ENCODE data around the gene STRAP.

The STRAP gene

GRCh38 chr12:15882118-15882971, at the start of gene STRAP:
STRAP (plus strand) TSS chr12:15882387; CDS start chr12:15882708, 321 bp downstream.
- DNase-seq = peak; percentile 92

GRCh38 chr12:15834575-15834974, 47.6 kb upstream of the STRAP start:
- no peak for DNase-seq

- DNase-seq = no peak
Observed at GRCh38 chr12:15837141-15837790, 44.9 kb upstream of the STRAP start.

- DNase-seq = no peak
Observed at GRCh38 chr12:15839041-15839440, 43.1 kb upstream of the STRAP start.

DNA sequence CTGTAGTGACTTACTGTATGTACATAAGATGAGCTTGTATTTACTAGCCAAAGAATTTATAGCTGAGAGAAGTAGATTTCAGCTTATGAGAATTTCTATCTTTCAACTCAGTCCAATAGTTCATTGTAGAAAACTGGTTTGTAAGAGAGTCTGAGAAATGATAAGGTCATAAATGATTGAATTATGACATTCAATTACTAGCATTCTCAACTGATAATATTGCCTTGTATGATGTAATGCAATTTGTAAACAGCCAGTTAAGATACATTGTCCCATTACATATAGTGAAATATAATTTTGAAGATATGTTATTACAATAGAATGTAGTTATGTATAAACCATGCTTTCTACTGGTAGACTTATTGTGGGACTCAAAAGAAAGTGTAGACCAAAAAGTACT, 42.5 kb upstream of the STRAP start:
- no peak for DNase-seq

DNA sequence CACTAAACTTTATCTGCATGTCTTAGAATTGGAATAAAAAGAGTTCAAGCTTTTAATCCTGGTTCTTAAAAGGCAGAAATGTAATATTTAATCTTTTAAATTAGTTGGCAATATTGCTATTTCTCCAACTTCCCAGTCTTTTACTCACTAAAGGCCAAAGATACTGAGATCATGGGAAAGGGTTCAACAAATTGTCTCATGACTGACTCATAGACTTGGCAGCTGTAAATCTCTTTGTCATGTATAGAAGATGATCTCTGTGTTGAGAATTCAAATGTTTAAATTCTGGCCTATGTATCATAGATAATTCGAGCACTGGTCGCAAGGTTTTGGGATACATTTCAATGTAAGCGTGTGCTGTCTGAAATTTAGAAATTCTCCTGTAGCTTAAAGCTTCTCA, 40.1 kb upstream of the STRAP start:
- DNase-seq = no peak

- DNase-seq = no peak
Observed at GRCh38 chr12:15846887-15847286, 35.3 kb upstream of the STRAP start.

DNA sequence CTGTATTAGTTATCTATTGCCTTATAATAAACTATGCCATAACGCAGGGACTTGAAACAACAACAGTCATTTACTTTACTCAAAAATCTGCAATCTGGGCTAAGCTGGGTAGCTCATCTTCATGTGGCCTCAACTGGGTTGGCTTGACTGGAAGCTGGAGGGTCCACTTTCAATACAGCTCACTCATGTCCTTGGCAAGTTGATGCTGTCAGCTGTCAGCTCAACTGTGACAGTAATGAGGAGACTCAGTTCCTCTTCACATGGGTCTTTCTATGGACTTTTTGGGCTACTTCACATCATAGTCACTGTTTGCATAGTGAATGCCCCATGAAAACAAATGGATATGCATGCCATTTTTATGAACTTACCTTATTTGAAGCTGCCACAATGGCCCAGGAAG, 33.6 kb upstream of the STRAP start:
- no peak for DNase-seq

GRCh38 chr12:15851045-15851620, 31.1 kb upstream of the STRAP start:
- no peak for DNase-seq

DNA sequence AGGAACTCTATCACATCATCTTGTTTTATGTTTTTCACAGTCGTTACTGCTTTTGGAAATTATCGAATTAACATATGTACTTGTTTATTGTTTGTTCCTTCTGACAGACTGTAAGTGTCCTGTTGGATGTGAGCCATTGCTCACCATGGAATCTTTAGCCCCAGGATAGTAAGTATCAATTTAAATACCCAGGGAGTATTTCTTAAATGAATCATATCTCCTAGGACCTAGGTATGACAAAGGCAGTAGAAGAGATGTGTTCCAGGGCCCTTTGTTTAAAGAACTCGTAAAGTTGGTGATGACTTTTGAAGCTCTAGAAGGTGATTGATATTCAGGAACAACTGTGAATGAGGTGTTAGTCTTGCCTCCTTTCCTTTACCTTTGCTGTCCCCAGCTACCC, 30.3 kb upstream of the STRAP start:
- no peak for DNase-seq

- DNase-seq = no peak
Observed at GRCh38 chr12:15852383-15852782, 29.8 kb upstream of the STRAP start.

- no peak for DNase-seq
Observed at GRCh38 chr12:15853877-15854276, 28.3 kb upstream of the STRAP start.

GRCh38 chr12:15854916-15855315, 27.3 kb upstream of the STRAP start:
- no peak for DNase-seq

- no peak for DNase-seq
Observed at GRCh38 chr12:15855646-15856045, 26.5 kb upstream of the STRAP start.

- DNase-seq = peak; percentile 6
Observed at GRCh38 chr12:15856097-15856982, 25.8 kb upstream of the STRAP start.

DNA sequence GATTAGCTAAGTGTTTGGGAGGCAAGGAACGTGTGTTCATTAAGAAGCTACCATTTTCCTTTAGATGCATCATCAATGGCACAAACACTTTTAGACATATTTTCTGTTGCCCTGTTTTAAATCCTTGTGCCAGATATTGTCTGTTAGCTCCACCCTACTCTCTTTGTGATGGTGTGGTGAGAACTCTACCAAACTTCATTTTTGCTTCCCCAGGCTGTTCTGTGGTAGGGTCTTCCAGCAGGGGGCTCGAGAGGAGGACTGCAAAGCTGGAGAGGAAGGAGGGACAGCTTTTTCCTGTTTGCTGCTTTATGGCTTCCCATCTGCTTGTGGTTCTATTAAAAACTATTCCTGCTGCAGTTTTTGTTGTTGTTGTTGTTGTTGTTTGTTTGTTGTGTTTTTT, 23.8 kb upstream of the STRAP start:
- DNase-seq = no peak

DNA sequence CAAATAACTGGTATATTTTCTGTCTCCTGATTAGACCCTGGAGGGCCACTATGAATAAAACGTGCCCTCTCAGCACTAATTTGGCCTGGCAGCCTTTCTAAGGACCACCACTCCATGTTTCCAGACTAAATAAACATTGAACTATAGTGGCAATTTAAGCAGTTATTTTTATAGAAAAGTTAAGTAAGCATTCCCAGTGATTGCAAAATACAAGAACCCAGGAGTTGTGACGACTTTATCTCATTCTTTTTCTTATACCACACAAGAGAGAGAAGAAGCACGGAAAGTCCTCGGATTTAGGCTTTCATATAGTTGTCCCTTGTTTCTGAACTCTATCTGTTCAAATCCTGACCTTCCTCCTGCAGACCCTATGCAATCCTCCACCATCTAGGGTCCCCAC, 23.1 kb upstream of the STRAP start:
- no peak for DNase-seq

DNA sequence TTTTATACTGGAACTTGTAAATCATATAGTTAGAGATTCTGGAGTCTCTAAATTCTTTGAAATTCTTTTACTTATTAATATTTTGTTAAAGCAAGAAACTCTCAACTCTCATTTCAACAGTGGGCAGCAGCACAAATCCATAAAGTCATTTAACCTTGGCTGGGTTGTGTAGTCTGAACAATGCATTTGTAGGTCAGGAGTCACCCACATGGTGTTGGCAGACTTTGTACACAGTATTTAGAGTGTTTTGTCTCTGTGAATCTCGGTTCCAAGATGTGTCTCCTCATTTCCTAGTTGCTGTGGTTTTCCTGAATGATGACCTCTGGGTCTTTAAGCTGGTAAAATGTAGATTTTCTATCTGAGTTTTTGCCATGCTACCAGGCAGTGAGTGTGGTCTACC, 20.8 kb upstream of the STRAP start:
- DNase-seq = no peak

DNA sequence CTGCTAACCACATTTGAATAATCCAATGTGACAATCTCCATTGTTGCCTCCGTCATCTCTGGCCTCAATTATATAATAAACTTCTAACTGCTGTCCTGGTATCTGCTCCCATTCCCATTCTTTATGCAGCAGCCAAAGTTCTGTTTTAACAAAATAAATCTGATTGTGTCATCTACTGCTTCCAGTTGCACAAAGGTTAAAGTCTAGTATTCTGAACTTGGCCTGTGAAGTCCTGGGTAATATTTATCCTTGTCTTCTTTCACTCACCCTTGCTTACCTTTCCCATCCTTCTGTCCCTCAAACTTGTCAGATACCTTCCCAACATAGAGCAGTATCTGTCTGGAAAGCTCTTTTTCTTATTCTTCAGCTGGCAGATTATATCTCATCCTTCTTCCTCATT, 19.3 kb upstream of the STRAP start:
- DNase-seq = no peak

GRCh38 chr12:15863372-15863771, 18.8 kb upstream of the STRAP start:
- no peak for DNase-seq

DNA sequence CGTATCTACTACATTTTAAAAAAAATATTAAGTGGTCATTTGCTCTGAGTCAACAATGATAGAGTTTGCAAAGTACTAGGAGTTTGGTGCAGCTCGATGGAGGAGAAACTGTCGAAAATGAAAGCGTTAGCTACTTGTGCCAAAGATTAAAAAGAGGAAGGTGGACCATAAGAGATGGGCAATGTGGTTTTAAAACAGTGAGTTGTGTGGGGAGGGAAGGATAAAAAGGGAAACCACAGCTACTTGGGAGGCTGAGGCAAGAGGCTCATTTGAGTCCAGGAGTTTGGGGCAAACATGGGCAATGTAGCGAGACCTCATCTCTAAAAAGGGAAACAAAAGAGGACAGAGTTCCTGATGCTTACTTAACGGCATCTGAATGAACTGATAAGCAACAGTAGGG, 18.2 kb upstream of the STRAP start:
- no peak for DNase-seq

GRCh38 chr12:15868186-15868585, 14.0 kb upstream of the STRAP start:
- no peak for DNase-seq

GRCh38 chr12:15873556-15873955, 8.6 kb upstream of the STRAP start:
- DNase-seq = no peak

Data from NCI-H510A (cell line).